IPS-NIHi11 (cell line): ENCODE data around the gene LAMB3.

Experiments
- DNase-seq: peaks from one replicate; pipeline ENCODE4 v3.0.0; 2012; ENCODE audit warnings: mixed read lengths, low spot score

LAMB3 gene

GRCh38 chr1:209661071-209661470, 8.8 kb upstream of the LAMB3 start:
- no peak for DNase-seq

- DNase-seq, result no peak
Observed at GRCh38 chr1:209659909-209660308, 7.7 kb upstream of the LAMB3 start.

GRCh38 chr1:209657918-209658317, 5.7 kb upstream of the LAMB3 start:
- no peak for DNase-seq

- no peak for DNase-seq
Observed at GRCh38 chr1:209657140-209657879, 5.1 kb upstream of the LAMB3 start.

- no peak for DNase-seq
Observed at GRCh38 chr1:209655411-209656231, 3.4 kb upstream of the LAMB3 start.

GRCh38 chr1:209653915-209654351, 1.7 kb upstream of the LAMB3 start:
- DNase-seq, result no peak

- DNase-seq, result peak; percentile 81
Observed at GRCh38 chr1:209652873-209653401, 712 bp upstream of the LAMB3 start.

GRCh38 chr1:209651138-209651587, 1.1 kb downstream of the LAMB3 start:
- DNase-seq, result peak; percentile 61

GRCh38 chr1:209650454-209650853, 1.8 kb downstream of the LAMB3 start:
- DNase-seq, result no peak

- DNase-seq, result no peak
Observed at GRCh38 chr1:209648931-209649776, 3.1 kb downstream of the LAMB3 start.

- no peak for DNase-seq
Observed at GRCh38 chr1:209648346-209648745, 3.9 kb downstream of the LAMB3 start.

- DNase-seq, result no peak
Observed at GRCh38 chr1:209647156-209647555, 5.1 kb downstream of the LAMB3 start.

- no peak for DNase-seq
Observed at GRCh38 chr1:209646558-209646957, 5.7 kb downstream of the LAMB3 start.

GRCh38 chr1:209645574-209646452, 6.4 kb downstream of the LAMB3 start:
- DNase-seq, result no peak

- DNase-seq, result no peak
Observed at GRCh38 chr1:209643285-209644020, 8.8 kb downstream of the LAMB3 start.

GRCh38 chr1:209642816-209643215, 9.4 kb downstream of the LAMB3 start:
- DNase-seq, result no peak

GRCh38 chr1:209641832-209642172, 10.4 kb downstream of the LAMB3 start:
- DNase-seq, result no peak

GRCh38 chr1:209635850-209636249, 16.4 kb downstream of the LAMB3 start:
- DNase-seq, result no peak

- DNase-seq, result no peak
Observed at GRCh38 chr1:209634005-209634737, 18.1 kb downstream of the LAMB3 start.
